HG03025 (cell line): Measurements from ENCODE around the gene POC5.

Source experiments
- ATAC-seq: cut with Tn5 transposase; IDR thresholded peaks from one replicate; pipeline ENCODE4 v1.9.1; 2021; ENCODE audit warnings: mild to moderate bottlenecking, moderate library complexity; ENCODE audit not compliant: unreplicated experiment, low FRiP score

Gene POC5

GRCh38 chr5:75663579-75664284 is 53.5 kb downstream of the POC5 start:
- no peak for ATAC-seq

GRCh38 chr5:75662061-75662460 is 55.2 kb downstream of the POC5 start:
- no peak for ATAC-seq

- ATAC-seq, result no peak
These were observed 56.4 kb downstream of the POC5 start for GRCh38 chr5:75660678-75661465.

- ATAC-seq, result no peak
These were observed 57.3 kb downstream of the POC5 start for GRCh38 chr5:75659791-75660450.

GRCh38 chr5:75656311-75657003 is 60.8 kb downstream of the POC5 start:
- ATAC-seq, result no peak

- no peak for ATAC-seq
These were observed 62.4 kb downstream of the POC5 start for GRCh38 chr5:75654693-75655295.

- ATAC-seq, result no peak
These were observed 63.7 kb downstream of the POC5 start for GRCh38 chr5:75653521-75653920.

- no peak for ATAC-seq
These were observed 65.5 kb downstream of the POC5 start for GRCh38 chr5:75651575-75652238.

- ATAC-seq, result no peak
These were observed 68.5 kb downstream of the POC5 start for GRCh38 chr5:75648712-75649111.

GRCh38 chr5:75640826-75641225 is 76.4 kb downstream of the POC5 start:
- ATAC-seq, result no peak

- no peak for ATAC-seq
These were observed 76.8 kb downstream of the POC5 start for GRCh38 chr5:75640395-75640794.

- no peak for ATAC-seq
These were observed 77.5 kb downstream of the POC5 start for GRCh38 chr5:75639535-75640311.

GRCh38 chr5:75637949-75638348 is 79.3 kb downstream of the POC5 start:
- ATAC-seq, result no peak

GRCh38 chr5:75632321-75632720 is 84.9 kb downstream of the POC5 start:
- ATAC-seq, result no peak

- ATAC-seq, result no peak
These were observed 86.4 kb downstream of the POC5 start for GRCh38 chr5:75630875-75631274.

- ATAC-seq, result no peak
These were observed 89.4 kb downstream of the POC5 start for GRCh38 chr5:75627801-75628200.

- no peak for ATAC-seq
These were observed 90.3 kb downstream of the POC5 start for GRCh38 chr5:75626959-75627358.
